Lung microvascular endothelial cell (primary cell): Measurements from ENCODE around the gene KRTAP2-1. TPM values are rescaled to one million over a fixed set of nuclear protein-coding genes. Genes with fewer than 3 reads are reported as not detected.
"Not testable (repeated sequence)": the region's sequence is repeated elsewhere in the genome, so short reads cannot be mapped to it uniquely, and the experiment has no call there.

ENCODE experiments used
- DNase-seq, 2 donors: peaks; one replicate each; pipeline versions ENCODE4 v3.0.0 to v3.0.0-alpha.2; 2010; ENCODE audit warnings: low read depth in 2 of 2
- total RNA-seq: library from RNA; depleted of rRNA; stranded (reverse); fragments of >200 nt; gene quantifications from 2 replicates; pipeline ENCODE4 v1.2.1, GENCODE V29; 2014

Gene KRTAP2-1
- total RNA-seq, 1 donor from 2014 or later: not detected

DNA sequence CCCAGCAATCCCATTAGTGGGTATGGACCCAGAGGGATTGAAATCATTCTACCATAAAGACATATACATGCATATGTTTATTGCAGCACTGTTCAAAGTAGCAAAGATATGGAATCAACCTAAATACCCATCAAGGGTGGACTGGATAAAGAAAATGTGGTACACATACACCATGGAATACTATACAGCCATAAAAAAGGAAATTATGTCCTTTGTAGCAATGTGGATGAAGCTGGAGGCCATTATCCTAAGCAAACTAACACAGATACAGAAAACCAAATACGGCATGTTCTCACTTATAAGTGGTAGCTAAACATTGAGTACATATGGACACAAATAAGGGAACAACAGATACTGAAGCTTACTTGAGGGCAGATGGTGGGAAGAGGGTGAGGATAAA is 10.4 kb upstream of the KRTAP2-1 start:
- no peak for DNase-seq

DNA sequence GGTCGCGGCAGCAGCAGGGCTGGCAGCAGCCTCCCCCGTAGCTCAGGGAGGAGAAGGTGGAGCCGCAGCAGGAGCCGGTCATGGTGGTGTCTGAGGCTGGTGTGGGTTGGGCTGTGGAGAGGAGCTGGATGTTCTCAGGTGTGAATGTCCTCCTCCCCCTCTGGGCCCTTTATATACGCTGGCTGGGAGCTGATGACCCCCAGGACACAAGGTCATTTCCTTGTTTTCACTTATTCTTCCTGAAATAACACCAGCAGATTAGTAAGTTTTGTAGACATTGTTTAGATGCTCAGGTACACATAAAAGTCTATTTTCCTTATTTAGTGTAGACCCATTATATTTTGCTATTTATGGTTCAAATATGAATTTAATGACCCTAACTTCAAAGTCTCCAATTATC is 8.0 kb upstream of the KRTAP2-1 start, which contains the start of gene KRTAP2-2:
Gene KRTAP2-2, minus strand, starts transcription at position 101 of the 400 bp plus-strand sequence. Its CDS starts 19 bp downstream, at position 82.
- not testable (repeated sequence) for DNase-seq

DNA sequence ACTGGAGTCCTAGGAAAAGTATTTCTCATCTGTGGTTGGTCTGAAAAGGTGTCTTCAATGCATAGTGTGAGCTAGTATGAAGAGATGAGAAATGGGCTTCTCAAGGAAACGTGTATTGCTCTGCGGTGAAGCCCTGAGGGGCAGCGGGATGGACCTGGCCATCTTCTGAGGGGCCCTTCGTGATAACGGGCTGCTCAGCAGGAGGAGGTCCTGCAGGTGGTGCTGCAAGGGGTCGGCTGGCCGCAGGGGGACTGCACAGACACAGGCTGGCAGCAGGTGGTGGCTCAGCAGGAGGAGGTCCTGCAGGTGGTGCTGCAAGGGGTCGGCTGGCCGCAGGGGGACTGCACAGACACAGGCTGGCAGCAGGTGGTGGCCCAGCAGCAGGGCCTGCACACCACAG is 7.4 kb upstream of the KRTAP2-1 start:
- not testable (repeated sequence) for DNase-seq

DNA sequence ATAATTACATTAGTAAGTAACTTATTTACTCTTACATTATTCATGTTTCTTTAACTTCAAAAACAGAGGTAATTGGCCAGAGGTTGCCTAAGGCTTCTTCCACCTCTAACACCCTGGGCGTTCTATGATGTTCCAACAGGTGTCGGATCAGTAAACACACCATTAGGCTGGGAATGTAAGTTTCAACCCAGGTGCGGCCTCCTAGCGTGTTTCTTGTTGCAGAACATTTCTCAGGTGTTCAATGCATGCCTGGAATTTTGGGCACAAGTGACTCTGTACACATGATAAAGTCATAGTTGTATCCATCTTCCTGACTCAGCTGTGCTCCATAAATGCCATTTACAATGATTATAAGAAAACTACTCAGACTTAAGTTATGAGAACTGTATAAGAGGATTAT is 6.9 kb upstream of the KRTAP2-1 start:
- DNase-seq: no peak

DNA sequence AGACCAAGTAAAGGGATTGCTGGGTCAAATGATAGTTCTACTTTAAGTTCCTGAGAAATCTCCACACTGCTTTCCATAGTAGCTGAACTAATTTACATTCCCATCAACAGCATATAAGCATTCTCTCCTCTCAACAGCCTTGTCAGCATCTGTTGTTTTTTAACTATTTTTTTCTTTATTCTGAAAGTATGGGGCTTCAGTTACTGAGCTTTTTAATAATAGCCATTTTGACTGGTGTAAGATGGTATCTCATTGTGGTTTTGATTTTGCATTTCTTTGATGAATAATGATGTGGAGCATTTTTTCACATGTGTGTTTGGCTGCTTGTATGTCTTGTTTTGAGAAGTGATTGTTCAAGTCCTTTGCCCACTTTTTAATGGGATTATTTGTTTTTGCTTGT is 5.5 kb upstream of the KRTAP2-1 start:
- DNase-seq: no peak

DNA sequence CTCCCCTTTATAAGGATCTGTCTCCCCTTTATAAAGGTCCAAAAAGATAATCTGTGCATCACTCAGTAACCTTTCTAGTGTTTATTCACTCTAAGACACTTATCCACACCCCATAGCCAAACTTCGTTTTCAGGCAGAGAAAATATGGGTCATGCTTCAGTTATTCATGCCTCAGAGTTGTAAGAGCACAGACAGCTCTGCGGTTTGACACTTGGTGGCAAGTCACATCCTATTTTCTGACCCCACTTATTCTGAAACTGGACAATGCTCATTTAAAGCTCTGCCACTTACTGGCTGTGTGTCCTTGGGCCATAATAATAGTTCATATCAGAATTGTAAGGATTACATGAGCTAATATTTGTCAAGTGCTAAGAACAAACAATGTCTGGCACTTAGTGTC is 2.0 kb upstream of the KRTAP2-1 start:
- DNase-seq: peak in 1 of 2 donors; percentile 28

DNA sequence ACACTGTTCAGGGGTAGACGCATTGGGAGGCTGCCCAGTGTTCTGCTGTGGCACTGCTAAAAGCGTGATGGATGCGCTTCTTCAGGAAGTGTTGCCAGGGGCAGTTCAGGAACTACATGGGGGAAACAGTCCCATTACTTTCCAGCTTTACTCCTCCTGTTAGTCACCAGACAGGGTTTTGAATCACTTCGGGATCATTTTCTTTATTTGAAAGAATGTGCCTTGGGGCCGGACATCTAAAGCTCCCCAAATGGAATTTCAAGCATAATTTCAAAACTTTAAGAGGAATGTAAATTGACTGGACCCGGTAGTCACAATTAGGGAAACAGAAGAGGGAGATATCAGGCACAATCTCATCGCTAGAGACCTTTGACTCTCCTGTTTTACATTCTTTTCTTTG is 1.3 kb upstream of the KRTAP2-1 start:
- DNase-seq: peak in 1 of 2 donors; percentile 1

DNA sequence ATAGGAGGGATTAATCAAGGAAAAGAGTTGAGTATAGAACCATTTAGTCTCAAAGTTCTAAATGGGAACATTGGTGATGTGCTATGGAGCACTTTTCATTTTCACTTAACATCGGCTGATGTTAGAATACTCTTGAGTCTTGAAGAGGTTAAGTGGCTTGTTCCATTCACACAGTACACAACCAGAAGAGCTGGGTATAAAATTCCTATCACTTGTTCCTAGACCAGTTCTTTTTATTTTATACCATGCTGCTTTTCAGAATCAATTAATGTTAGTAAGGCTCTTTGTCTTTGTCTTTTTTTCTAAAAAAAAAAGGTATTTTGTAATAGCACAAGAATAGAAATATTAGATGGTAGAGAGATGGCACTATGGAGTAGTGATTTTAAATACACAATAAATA is 4.2 kb downstream of the KRTAP2-1 start:
- DNase-seq: no peak

DNA sequence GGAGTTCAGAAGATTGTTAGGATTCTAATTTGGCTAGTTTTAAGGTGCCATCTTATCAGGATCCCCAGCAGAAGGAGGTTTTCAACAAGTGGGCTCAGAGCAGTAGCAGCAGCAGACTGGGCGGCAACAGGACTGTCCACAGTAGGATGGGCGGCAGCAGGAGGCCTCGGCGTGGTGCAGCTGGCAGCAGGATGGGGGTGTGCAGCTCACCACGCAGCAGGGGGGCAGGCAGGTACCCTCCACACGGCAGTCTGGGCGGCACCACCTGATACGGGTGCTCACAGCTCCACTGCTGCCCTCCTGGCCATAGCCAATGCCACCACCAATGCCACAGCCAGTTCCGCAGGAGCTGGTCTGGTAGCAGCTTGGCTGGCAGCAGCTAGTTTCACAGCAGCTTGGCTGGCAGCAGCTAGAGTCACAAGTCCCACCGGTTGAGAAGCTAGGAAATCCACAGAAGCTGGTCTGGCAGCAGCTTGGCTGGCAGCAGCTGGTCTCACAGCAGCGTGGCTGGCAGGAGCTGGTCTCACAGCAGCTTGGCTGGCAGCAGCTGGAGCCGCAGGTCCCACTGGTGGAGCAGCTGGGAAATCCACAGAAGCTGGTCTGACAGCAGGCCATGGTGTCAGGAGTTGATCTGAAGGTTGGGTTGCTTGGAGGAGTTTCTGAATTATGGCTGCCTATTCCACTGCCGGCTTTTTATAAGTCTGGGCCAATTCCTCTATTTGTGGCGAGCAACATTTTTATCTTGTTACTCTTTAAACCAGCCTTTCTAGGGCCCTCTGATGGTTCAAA is 6.1 kb downstream of the KRTAP2-1 start, which contains the start of gene KRTAP1-1:
Gene KRTAP1-1, minus strand, starts transcription at position 668 of the 789 bp plus-strand sequence. Its CDS starts 53 bp downstream, at position 615.
- DNase-seq: not testable (repeated sequence)

DNA sequence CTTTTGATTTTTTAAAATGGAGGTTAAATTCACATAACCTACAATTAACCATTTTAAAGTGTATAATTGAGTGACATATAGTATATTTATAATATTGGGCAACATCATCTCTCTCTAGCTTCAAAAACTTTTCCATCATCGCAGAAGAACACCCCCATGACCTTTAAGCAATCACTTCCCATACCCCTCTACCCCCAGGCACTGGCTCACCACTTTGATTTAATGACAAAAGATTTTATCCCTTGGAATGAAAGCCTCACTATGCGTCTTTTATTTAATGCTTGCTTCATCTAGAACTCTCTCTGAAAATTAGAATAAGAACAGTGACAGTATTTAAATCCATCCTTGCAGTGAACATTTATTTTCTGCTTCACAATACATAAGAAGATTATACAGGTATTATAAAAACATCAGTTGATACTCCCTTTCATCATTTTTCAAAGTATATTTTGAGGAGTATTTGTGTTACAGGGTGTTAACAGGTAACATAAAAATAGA is 9.2 kb downstream of the KRTAP2-1 start:
- no peak for DNase-seq

DNA sequence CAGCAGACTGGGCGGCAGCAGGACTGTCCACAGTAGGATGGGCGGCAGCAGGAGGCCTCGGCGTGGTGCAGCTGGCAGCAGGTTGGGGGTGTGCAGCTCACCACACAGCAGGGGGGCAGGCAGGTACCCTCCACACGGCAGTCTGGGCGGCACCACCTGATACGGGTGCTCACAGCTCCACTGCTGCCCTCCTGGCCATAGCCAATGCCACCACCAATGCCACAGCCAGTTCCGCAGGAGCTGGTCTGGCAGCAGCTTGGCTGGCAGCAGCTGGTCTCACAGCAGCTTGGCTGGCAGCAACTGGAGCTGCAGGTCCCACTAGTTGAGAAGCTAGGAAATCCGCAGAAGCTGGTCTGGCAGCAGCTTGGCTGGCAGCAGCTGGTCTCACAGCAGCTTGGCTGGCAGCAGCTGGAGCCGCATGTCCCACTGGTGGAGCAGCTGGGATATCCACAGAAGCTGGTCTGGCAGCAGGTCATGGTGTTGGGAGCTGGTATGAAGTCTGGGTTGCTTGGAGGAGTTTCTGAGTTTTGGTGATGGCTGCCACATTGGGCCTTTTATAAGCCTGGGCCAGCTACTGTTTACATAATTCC is 12.7 kb downstream of the KRTAP2-1 start, which contains the start of gene KRTAP1-3:
Gene KRTAP1-3, minus strand, starts transcription at position 529 of the 590 bp plus-strand sequence. Its CDS starts 53 bp downstream, at position 476.
- not testable (repeated sequence) for DNase-seq

DNA sequence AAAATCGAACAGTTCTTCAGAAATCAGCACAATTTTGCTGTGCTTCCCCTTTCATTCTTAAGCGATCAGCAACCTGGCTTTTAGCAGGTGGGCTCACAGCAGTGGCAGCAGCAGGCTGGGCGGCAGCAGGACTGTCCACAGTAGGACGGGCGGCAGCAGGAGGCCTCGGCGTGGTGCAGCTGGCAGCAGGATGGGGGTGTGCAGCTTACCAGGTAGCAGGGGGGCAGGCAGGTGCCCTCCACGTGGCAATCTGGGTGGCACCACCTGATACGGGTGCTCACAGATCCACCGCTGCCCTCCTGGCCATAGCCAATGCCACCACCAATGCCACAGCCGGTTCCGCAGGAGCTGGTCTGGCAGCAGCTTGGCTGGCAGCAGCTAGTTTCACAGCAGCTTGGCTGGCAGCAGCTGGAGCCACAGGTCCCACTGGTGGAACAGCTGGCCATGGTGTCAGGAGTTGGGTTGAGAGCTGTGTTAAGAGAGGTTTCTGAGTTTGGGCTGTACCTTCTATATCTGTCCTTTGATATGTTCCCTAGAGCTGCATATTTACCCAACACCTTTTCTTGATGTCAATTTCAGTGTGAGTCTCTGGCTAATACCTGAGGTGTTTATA is 17.4 kb downstream of the KRTAP2-1 start, which contains the start of gene KRTAP1-4:
Gene KRTAP1-4, minus strand, starts transcription at position 563 of the 613 bp plus-strand sequence. Its CDS starts 117 bp downstream, at position 446.
- DNase-seq: no peak

DNA sequence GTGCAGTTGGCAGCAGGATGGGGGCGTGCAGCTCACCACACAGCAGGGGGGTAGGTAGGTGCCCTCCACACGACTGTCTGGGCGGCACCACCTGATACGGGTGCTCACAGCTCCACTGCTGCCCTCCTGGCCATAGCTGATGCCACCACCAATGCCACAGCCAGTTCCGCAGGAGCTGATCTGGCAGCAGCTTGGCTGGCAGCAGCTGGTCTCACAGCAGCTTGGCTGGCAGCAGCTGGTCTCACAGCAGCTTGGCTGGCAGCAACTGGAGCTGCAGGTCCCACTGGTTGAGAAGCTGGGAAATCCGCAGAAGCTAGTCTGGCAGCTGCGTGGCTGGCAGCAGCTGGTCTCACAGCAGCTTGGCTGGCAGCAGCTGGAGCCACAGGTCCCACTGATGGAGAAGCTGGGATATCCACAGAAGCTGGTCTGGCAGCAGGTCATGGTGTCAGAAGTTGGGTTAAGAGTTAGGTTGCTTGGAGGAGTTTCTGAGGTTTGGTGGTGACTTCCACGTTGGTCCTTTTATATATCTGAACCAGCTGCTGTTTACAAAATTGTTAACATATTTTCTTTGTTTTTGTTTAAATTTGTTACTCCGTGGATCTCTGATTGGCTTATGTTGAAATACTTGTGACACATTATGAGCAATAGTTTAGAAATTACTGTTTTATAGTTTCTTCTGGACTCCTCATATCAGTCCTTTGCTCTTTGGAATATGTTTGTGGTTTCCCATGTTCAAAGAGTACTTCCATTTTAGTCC is 20.2 kb downstream of the KRTAP2-1 start, which contains the start of gene KRTAP1-5:
Gene KRTAP1-5, minus strand, starts transcription at position 494 of the 757 bp plus-strand sequence. Its CDS starts 53 bp downstream, at position 441.
- DNase-seq: no peak

DNA sequence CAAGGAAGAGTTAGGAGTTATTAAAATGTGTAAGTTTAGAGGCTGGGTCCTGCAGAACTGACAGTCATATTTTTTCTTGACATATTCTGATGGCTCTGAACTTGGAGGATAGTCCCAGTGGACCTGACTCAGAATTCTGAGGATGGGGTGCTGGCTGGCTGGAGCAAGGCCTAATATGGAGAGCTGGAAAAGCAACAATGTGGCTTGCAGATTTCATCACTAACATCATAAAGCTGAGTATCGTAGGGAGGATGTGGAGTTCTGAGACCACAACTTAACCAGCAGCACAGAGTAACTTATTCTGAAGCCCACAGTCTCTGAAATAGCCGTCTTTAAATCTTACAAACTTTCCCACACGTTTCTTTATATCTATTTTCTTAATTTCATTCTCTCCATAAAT is 22.4 kb downstream of the KRTAP2-1 start:
- no peak for DNase-seq

DNA sequence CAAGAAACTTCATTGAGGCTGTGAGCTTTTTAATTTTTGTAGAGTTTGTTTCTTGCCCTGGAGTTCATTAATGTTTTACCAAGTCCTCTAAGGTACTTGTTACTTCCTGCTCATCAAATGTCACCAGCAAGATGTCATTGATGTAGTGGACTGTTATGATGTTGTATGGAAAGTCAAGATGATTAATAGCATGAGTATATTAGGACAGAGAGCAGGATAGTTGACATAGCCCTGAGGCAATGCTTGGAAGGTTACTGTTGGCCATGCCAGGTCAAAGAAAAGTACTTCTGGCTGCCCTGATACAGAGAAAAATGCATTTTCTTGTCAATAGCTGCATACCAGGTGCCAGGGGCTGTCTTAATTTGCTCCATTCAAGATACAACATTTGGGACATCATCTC is 26.8 kb downstream of the KRTAP2-1 start:
- no peak for DNase-seq

DNA sequence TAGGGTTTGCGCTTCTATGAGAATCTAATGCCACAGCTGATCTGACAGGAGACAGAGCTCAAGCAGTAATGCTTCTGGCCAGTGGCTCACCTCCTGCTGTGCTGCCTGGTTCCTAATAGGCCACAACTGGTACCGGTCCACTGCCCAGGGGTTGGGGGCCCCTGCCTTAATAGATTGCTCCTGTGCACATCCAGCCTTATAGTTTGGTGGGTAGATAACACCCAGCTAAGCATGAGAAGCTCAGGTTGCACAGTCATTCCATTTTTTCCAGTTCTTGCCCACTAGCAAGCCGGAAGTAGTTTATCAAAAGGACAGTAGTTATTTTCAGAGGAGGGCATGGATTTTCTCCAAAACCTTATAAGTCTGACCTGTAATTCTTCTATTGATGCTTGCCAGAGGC is 27.7 kb downstream of the KRTAP2-1 start:
- DNase-seq: no peak

DNA sequence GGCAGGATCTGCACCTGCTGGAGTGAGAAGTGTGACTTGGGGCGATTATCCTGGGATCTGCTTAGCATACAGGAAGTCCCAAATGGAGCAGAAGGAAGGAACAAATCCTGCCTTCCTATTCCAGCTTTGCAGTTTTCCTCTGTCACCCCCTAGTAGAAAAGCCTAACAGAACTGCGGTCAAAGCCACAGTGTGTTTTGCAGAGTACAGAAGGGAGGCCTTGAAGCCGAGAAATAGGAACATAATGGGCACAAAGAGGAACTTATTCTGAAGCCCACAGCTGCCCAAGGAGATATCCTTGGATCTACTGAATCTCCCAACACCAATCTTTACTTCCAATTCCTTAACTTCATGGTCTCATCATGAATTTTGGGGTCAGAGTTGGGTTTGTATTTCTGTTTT is 28.6 kb downstream of the KRTAP2-1 start:
- no peak for DNase-seq

DNA sequence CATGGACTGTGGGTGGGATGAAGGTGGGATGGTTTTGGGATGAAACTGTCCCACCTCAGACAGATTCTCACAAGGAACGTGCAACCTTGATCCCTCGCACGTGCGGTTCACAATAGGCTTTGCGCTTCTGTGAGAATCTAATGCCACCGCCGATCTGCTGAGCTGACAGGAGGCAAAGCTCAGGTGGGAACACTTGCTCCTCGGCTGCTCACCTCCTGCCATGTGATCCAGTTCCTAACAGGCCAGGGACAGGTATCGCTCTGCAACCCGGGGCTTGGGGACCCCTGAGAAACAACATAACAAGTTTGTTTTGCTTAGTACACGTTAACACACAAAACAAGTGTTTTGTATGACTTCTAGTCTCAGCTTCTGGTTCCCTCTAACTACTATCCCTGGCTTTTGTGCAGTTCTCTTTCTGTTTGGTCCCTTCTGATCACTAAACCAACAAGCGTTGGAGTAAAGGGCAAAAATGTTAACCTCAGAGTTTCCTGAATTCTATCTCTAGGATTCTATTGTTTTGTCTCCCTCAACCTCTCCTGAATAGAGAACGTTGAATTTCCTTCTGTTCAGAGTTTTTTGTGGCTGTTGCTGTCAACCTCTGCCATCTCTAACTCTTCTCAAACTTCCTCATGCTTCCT is 30.4 kb downstream of the KRTAP2-1 start:
- DNase-seq: no peak

DNA sequence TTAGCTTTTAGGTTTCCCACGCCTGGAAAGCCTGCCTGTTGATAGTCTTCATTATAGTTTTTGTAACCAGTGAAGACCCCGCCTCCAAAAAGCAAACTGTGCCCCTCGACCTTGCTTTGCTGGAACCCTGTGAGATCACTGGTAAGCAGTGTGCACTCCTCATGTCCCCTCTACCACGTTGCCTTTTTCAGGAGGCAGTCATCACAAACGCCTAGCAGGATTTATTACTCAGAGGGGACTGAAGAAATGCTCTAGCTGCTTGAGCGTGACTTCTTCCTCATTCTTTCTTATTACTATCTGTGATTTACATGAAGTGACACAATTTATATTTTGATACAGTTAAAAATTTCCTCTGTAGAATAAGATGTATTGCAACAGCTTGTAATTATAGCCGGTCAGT is 31.7 kb downstream of the KRTAP2-1 start:
- no peak for DNase-seq

DNA sequence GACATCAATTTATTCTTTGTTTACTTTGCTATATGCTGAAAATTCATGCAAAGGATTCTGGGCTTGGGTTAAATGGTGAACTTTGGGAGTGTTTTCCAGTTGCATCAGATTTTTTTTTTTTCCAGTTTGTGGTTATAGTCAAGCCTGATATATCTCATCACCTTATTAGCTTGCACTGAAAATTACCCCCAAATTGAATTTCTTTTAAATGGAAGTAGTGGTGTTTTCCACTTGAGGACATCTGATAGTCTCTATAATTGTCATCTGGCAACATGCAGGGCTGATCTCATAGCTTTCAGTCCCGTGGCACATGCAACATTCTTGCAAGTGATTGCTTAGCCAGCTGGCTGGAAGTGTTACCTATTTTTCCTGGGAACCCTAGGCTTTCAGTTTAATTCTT is 33.5 kb downstream of the KRTAP2-1 start:
- no peak for DNase-seq

DNA sequence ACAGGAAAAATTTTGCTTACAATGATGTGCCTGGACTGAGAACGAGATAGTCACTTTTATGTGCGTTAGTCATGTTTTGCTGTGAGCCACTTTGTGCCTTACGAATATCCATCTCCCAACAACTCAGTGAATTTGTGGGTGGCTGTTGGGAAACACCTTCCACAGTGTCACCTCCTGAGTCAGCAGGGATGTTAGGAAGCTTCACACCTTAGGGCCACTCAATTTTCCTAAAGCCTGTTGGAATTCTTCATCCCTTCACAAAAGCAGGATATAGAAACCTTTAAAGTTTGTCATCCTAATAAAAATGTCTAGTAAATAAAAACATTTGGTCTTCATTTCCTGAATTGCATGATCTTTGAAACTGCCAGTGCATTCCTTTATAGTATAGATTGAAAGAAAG is 33.9 kb downstream of the KRTAP2-1 start:
- DNase-seq: no peak
